Tibial nerve (tissue), 3 donors: ENCODE data around the gene HSD17B8.

ENCODE experiments used
- CTCF ChIP-seq, 5 experiments: fragments of 200-600 bp in 3 of 5; fragments of 450-650 bp in 2 of 5; sonication (generic) in 3 of 5; IDR thresholded peaks; one replicate each; pipeline ENCODE4 v1.5.1; 2016 to 2019; ENCODE audit warnings: antibody characterized with exemption in 5 of 5, mild to moderate bottlenecking in 3 of 5, moderate library complexity in 2 of 5
- POLR2A ChIP-seq, 2 donors: fragments of 450-650 bp; IDR thresholded peaks; one replicate each; pipeline ENCODE4 v1.6.1; 2017; ENCODE audit warnings: antibody characterized with exemption in 2 of 2, mild to moderate bottlenecking in 2 of 2, moderate library complexity in 2 of 2

- TF ChIP-seq CTCF (IDR thresholded peaks at IDR 0.05): no peak
- TF ChIP-seq POLR2A (IDR thresholded peaks at IDR 0.05): no peak
These were observed 36.2 kb upstream of the HSD17B8 start for GRCh38 chr6:33168284-33168601.
